ENCODE data around the gene MYO1B.
A peak's percentile ranks its signal among the peaks of the same experiment; 100 is the strongest.

Gene MYO1B

DNA sequence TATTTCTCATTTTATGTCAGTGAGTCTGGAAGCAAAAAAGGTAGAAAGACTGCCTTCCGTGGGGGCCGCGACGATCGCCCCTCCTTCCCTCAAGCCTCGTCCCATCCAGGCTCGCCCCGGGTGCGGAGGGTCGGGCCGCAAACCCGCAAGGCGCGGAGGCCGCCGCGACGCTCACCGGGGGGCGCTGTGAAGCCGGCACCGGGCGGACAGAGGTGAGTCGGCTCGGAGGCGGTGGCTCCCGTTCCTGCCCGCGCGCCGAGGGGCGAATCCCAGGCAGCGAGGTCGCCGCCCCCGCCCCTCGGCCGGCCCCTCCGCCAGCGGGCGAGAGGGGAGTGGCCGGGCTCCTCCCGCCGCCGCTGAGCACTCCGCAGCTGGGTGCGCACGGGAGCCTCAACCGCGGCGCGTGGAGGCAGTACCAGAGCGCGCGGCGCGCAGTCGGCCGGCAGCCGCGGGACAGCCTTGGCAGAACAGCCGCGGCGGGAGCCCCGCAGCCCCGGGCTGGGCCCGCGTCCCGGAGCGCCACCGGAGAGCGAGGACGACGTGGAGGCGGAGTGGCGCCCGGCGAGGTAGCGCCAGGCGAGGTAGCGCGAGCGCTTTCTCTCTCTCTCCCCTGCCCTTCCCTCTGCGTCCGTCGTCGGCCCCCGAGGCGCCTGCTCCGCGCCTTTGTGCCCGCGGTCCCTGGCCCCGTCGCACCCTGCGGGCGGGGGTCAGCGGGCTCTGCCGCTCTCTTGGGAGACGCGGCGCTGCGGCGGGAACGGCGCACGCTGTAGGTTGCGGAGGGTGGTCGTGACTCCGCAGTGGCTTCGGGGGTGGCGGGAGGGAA is at the start of gene MYO1B:
Gene MYO1B (plus strand): TSS at position 359 of the 823 bp plus-strand sequence. CDS start 31,492 bp downstream, outside the sequence.
- DNase-seq (ENCODE audit: low read depth, low spot score), result peak; percentile 95

- no peak for DNase-seq (ENCODE audit: low read depth, low spot score)
Observed at GRCh38 chr2:191197096-191197495, 48.1 kb upstream of the MYO1B start.

DNA sequence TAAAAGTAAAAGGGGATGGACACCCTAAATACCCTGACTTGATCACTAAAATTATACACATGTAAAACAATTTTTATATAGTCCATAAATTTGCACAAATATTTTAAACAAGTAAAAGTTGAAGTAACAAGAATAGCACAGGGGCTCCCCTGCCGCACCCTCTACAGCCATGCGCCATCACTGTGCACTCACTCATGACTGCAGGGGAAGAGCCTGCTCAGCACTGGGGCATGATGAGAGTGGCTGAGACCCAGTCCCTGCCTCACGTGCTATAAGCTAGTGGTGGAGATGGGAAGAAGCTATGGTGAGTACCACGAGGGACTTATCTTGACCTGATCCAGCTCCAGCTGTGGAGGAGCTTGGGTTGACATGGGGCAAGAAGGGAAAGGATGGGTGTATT is 46.9 kb upstream of the MYO1B start:
- no peak for DNase-seq (ENCODE audit: low read depth, low spot score)

DNA sequence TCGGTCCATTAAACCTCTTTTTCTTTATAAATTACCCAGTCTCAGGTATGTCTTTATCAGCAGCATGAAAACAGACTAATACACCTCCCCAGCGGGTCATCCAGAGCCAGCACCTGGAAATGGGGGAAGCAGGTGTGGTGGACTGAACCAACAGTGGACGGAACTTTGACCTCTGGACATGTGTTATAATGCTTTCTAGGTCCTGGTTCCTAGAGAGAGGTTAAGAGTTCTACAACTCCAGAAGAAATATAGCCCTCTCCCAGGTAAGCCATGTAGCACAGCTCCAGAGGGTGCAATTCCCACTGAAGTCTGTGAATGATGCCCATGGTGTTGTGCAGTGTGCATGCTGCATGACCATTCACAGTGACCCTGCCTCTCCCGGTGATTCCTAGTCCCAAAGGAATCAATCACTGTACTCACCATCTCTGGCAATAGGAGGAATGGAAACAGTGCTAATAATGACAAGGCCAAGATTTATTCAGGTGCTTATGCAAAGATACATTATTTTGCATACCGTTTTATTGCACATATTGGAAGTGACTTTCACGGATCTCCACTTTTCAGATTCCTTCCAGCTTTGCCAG is 45.2 kb upstream of the MYO1B start:
- DNase-seq (ENCODE audit: low read depth, low spot score), result no peak

DNA sequence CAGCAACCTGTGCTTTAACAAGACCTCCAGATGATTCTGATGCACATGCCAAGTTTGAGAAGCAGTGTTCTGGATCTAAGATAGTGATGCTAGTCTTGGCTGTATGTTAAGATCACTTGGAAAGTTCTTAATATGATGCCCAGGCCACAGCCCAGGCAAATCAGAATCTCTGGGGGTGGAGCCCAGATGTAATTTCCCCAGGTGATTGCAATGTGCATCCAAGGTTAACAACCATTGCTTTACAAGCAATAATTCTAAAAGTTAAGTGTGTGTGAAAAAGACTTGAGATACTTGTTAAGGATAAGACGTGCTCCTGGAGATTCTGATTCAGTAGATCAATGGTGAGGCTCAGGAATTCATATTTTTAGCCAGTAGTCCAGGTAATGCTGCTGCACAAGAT is 44.3 kb upstream of the MYO1B start:
- DNase-seq (ENCODE audit: low read depth, low spot score), result no peak

GRCh38 chr2:191202209-191202721 is 42.9 kb upstream of the MYO1B start:
- peak; percentile 51 for DNase-seq (ENCODE audit: low read depth, low spot score)

DNA sequence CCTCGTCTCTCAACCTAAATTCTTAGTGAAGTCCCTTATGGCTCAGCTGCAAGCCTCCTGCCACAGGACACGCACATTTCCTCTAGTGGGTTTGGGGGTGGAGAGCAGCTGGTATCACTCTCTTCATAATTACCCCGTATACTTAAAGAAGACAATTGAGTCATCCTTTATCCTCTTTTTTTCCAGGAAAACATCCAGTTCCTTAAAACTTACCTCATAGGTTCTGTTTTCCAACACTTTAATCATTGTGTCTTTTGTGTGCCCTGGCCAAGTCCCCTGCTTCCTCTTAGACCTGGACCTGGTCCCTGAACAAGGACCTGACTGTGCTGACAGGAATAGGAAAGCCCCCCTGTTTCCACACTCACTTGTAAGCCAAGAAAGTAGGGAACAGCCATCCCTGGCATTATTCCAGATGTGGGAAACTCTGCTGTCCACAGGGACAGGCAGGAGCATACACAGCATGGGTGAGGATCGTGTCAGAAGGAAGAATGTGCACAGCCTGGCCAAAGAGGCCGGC is 42.3 kb upstream of the MYO1B start:
- DNase-seq (ENCODE audit: low read depth, low spot score), result no peak

DNA sequence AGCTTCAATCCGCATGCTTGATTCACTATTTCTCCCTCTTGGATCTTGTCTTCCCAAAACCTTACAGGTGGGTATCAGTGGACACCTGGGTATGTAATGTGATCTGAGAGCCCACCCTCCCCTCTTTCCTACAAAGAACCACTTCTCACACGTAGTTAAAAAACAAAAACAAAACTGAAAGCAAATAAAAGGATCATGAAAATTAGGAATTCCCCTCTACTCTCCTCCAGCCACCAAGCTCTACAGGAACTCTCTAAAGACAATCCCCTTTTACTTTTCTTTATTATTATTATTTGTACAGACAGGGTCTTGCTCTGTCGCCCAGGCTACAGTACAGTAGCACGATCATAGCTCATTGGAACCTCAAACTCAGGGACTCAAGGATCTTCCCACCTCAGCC is 40.8 kb upstream of the MYO1B start:
- DNase-seq (ENCODE audit: low read depth, low spot score), result no peak

GRCh38 chr2:191206613-191207471 is 38.4 kb upstream of the MYO1B start:
- DNase-seq (ENCODE audit: low read depth, low spot score), result no peak

- DNase-seq (ENCODE audit: low read depth, low spot score), result no peak
Observed at GRCh38 chr2:191209340-191209739, 35.9 kb upstream of the MYO1B start.

DNA sequence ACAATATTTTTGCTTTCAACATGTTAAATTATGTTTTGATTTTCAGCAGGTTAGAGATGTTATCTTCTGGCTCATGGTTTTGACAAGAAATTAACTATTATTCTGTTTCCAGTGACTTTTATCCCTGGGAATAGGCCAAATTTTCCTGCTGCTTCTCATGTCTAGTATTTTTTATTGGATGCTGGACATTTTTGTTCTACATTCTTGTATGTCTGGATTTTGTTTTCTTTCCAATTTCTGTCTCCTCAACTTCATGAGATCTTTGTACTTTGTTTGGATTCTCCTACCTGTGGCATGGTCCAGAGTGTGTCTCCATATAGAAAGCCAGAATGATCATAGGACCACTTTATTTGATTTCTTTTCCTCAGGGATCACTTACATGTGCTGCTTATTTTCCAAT is 33.1 kb upstream of the MYO1B start:
- DNase-seq (ENCODE audit: low read depth, low spot score), result no peak

- no peak for DNase-seq (ENCODE audit: low read depth, low spot score)
Observed at GRCh38 chr2:191213333-191213732, 31.9 kb upstream of the MYO1B start.

DNA sequence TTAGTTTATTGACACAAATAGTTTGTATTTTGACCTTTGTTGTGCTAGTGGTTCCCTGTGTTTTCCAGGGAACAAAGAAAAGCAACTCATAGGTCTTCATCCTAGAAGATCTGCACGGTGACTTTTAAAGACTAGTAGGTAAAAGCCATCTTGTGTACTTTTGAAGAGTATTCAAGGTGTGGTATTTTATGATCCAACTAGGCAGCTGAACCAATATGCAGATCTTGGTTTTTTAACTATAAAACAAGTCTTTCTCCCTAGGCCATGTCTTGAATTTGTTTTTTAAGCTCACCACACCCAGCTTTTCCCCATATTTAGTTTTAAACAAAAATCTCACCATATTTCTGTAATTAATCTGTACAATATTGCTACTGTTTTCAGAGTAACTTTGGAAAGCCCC is 30.0 kb upstream of the MYO1B start:
- DNase-seq (ENCODE audit: low read depth, low spot score), result no peak

DNA sequence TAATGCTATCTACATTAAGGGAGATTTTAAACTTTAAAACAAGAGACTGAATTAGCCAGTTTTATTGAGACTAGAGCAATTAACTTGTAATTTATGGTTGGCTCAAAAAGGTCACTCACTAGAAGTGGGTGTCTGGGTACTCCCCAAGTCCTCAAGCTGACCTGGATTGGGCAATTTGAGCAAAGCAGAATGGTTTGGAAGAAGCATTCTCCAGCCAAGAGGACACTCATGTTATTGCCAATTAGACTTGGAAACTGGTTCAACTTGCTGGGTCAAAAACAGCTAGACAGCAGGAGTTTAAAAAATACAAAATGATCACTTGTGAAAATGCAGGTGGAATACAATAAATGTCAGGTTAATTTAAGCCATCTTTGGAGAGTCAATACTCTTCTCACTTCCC is 29.5 kb upstream of the MYO1B start:
- DNase-seq (ENCODE audit: low read depth, low spot score), result no peak

- peak; percentile 59 for DNase-seq (ENCODE audit: low read depth, low spot score)
Observed at GRCh38 chr2:191217580-191217979, 27.6 kb upstream of the MYO1B start.

- peak; percentile 89 for DNase-seq (ENCODE audit: low read depth, low spot score)
Observed at GRCh38 chr2:191218292-191218898, 26.8 kb upstream of the MYO1B start.

- DNase-seq (ENCODE audit: low read depth, low spot score), result no peak
Observed at GRCh38 chr2:191220671-191221070, 24.5 kb upstream of the MYO1B start.

GRCh38 chr2:191221666-191222065 is 23.5 kb upstream of the MYO1B start:
- no peak for DNase-seq (ENCODE audit: low read depth, low spot score)

DNA sequence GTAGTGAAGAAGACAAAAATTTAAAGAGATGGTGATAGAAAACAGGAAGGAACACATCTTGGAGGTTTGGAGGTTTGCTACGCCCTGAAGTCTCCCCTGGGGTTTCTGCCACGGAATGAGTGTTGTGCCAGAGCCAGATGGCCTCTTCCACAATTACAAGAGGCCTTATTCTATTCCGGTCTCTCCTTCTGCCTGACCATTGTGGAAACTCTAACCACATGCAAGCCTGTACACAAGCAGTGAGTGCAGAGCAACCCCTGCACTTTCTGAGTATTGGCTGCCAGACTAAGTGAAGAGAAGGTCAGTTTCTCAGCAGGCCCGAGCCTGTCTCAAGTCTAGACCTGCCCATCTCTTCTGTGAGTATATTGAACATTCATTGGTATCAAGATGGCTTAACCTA is 22.7 kb upstream of the MYO1B start:
- DNase-seq (ENCODE audit: low read depth, low spot score), result no peak

DNA sequence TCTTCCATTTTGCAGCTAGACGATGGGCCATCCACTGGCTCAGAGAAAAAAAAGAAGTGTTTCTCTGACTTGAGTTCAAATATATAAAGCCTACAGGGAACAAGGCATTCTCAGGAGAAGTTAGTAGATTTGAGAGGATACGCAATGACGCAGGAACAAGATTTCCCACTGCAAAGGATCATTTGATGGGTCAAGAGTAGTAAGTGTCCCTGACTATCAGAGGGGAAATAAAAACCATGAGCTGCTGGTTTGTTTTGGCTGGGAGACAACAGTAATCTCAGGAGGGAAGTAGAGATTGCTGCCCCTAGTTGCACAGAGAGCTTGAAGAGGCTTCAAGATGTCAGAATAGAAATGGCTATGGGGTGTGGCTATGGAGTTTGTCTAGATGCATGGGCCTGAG is 22.3 kb upstream of the MYO1B start:
- DNase-seq (ENCODE audit: low read depth, low spot score), result no peak

DNA sequence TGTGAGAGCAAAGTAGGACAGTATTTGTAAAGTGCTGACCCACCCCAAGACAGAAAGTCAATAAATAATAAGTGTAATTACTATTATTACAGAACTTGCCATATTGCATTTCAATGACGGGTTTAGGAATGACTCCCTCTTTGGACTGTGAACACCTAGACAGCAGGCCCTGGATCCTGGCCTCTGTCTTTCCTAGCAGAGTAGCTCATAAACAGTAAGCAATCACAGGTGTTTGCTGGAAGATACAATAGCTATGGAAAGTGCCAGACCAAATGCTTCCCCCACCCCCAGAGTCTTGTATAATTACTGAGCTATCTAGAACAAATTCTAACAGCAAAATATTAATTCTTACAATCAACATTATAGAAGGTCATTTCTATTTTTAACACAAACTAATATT is 20.1 kb upstream of the MYO1B start:
- DNase-seq (ENCODE audit: low read depth, low spot score), result no peak

- DNase-seq (ENCODE audit: low read depth, low spot score), result no peak
Observed at GRCh38 chr2:191225690-191226089, 19.5 kb upstream of the MYO1B start.
